Activated T-helper 1 cell treated with anti-CD3 and anti-CD28 coated beads, Interleukin-12 subunit alpha, Interleukin-12 subunit beta, Interleukin-2, Interleukin-4 antibody, amounts not matched to agents 30 ng/mL and 10 ng/mL and 1 ng/mL, durations not matched to agents 14 hours and 24 hours and 36 hours (primary cell): ENCODE data around the gene YTHDF1. TPM values are rescaled to one million over a fixed set of nuclear protein-coding genes. Genes with fewer than 3 reads are reported as not detected.
A peak's percentile ranks its signal among the peaks of the same experiment; 100 is the strongest.

Experiments
- DNase-seq: peaks from one replicate; pipeline ENCODE4 v3.0.0; 2021; ENCODE audit warnings: low spot score
- H3K27ac Mint-ChIP-seq: one replicate; pipeline ENCODE4 v1.8.0; 2021; ENCODE audit warnings: mild to moderate bottlenecking, mixed read lengths
- H3K27me3 Mint-ChIP-seq: one replicate; pipeline ENCODE4 v1.8.0; 2022; ENCODE audit warnings: mild to moderate bottlenecking, moderate library complexity, mixed read lengths; ENCODE audit not compliant: insufficient read depth
- H3K36me3 Mint-ChIP-seq: one replicate; pipeline ENCODE4 v1.8.0; 2021; ENCODE audit warnings: low read depth, mixed read lengths
- H3K4me1 Mint-ChIP-seq: one replicate; pipeline ENCODE4 v1.8.0; 2021; ENCODE audit warnings: low read depth, mixed read lengths
- H3K4me3 Mint-ChIP-seq: one replicate; pipeline ENCODE4 v1.8.0; 2021; ENCODE audit warnings: mild to moderate bottlenecking, moderate library complexity, mixed read lengths
- H3K9me3 Mint-ChIP-seq: one replicate; pipeline ENCODE4 v1.8.0; 2021; ENCODE audit warnings: mixed read lengths
- intact Hi-C: fragments of 100-400 bp; cut with micrococcal nuclease; formaldehyde crosslinking; loops from one replicate; pipeline ENCODE4 v1.15.1; 2024
- total RNA-seq: library from RNA; stranded (reverse); gene quantifications from 2 replicates; pipeline ENCODE4 v1.2.3, GENCODE V29; 2022

The YTHDF1 gene
- total RNA-seq = 48.8 and 49.0 TPM in 2 replicates

GRCh38 chr20:63216041-63216848 lies at the start of gene YTHDF1:
Gene YTHDF1 (minus strand): TSS chr20:63216131. CDS start chr20:63215892, 239 bp downstream.
- peaks cover 30% of the 10 kb centered on the region for H3K36me3 Mint-ChIP-seq
- peak within 1 kb of the TSS; percentile 89 for H3K27ac Mint-ChIP-seq
- DNase-seq = peak; percentile 97
- peaks cover 47% of the 10 kb centered on the region for H3K4me1 Mint-ChIP-seq
- no peaks in the 10 kb centered on the region for H3K27me3 Mint-ChIP-seq
- intact Hi-C loops = loop anchor here (1.0 to 10.0 kb wide), 6 partner anchors 56 to 861 kb away; partner anchors contain the start of genes ARFGAP1, COL20A1, GID8 and GMEB2
- peak within 1 kb of the TSS; percentile 98 for H3K4me3 Mint-ChIP-seq
- H3K9me3 Mint-ChIP-seq = no peaks in the 10 kb centered on the region

- no peaks in the 10 kb centered on the region for H3K36me3 Mint-ChIP-seq
These were observed 48.6 kb upstream of the YTHDF1 start for GRCh38 chr20:63264519-63264918.

GRCh38 chr20:63264000-63264399 lies 48.1 kb upstream of the YTHDF1 start:
- Mint-ChIP-seq H3K4me3 (no peak overlapping the region), H3K9me3 (no peaks in the 10 kb centered on the region), H3K36me3 (no peaks in the 10 kb centered on the region), H3K27me3 (peaks cover 6% of the 10 kb centered on the region), H3K27ac (no peak overlapping the region), H3K4me1 (no peaks in the 10 kb centered on the region)
- intact Hi-C loops = no loop called here
- DNase-seq = no peak

More at GRCh38 chr20:63264519-63264918, 48.6 kb upstream of the YTHDF1 start:
- no peaks in the 10 kb centered on the region for H3K4me1 Mint-ChIP-seq
- H3K9me3 Mint-ChIP-seq = no peaks in the 10 kb centered on the region
- intact Hi-C loops = no loop called here
- peaks cover 4% of the 10 kb centered on the region for H3K27me3 Mint-ChIP-seq
- no peak for DNase-seq
- H3K4me3 Mint-ChIP-seq = no peak overlapping the region
- no peak overlapping the region for H3K27ac Mint-ChIP-seq

GRCh38 chr20:63262836-63263235 lies 46.9 kb upstream of the YTHDF1 start:
- H3K4me3 Mint-ChIP-seq = no peak overlapping the region
- no peaks in the 10 kb centered on the region for H3K4me1 Mint-ChIP-seq
- intact Hi-C loops = no loop called here
- peaks cover 8% of the 10 kb centered on the region for H3K27me3 Mint-ChIP-seq
- H3K27ac Mint-ChIP-seq = no peak overlapping the region
- H3K9me3 Mint-ChIP-seq = no peaks in the 10 kb centered on the region
- no peak for DNase-seq
- no peaks in the 10 kb centered on the region for H3K36me3 Mint-ChIP-seq

- DNase-seq = no peak
- H3K4me3 Mint-ChIP-seq = no peak overlapping the region
- intact Hi-C loops = no loop called here
- no peak overlapping the region for H3K27ac Mint-ChIP-seq
- no peaks in the 10 kb centered on the region for H3K4me1 Mint-ChIP-seq
- H3K27me3 Mint-ChIP-seq = peaks cover 10% of the 10 kb centered on the region
- H3K9me3 Mint-ChIP-seq = no peaks in the 10 kb centered on the region
- H3K36me3 Mint-ChIP-seq = no peaks in the 10 kb centered on the region
These were observed 46.0 kb upstream of the YTHDF1 start for GRCh38 chr20:63261795-63262528.

GRCh38 chr20:63261060-63261794 lies 45.3 kb upstream of the YTHDF1 start:
- H3K27ac Mint-ChIP-seq = no peak overlapping the region
- peaks cover 10% of the 10 kb centered on the region for H3K27me3 Mint-ChIP-seq
- no peak for DNase-seq
- intact Hi-C loops = no loop called here
- H3K4me3 Mint-ChIP-seq = no peak overlapping the region
- no peaks in the 10 kb centered on the region for H3K36me3 Mint-ChIP-seq
- H3K9me3 Mint-ChIP-seq = no peaks in the 10 kb centered on the region
- H3K4me1 Mint-ChIP-seq = no peaks in the 10 kb centered on the region

- intact Hi-C loops = no loop called here
- Mint-ChIP-seq H3K4me1 (no peaks in the 10 kb centered on the region), H3K4me3 (no peak overlapping the region), H3K36me3 (no peaks in the 10 kb centered on the region), H3K9me3 (no peaks in the 10 kb centered on the region), H3K27ac (no peak overlapping the region), H3K27me3 (peaks cover 17% of the 10 kb centered on the region)
- no peak for DNase-seq
These were observed 44.6 kb upstream of the YTHDF1 start for GRCh38 chr20:63260521-63260920.

- Mint-ChIP-seq H3K27ac (no peak overlapping the region), H3K4me1 (no peaks in the 10 kb centered on the region), H3K9me3 (no peaks in the 10 kb centered on the region), H3K4me3 (no peak overlapping the region), H3K36me3 (no peaks in the 10 kb centered on the region), H3K27me3 (peaks cover 23% of the 10 kb centered on the region)
- no peak for DNase-seq
- intact Hi-C loops = no loop called here
These were observed 44.0 kb upstream of the YTHDF1 start for GRCh38 chr20:63259734-63260460.

- intact Hi-C loops = no loop called here
- Mint-ChIP-seq H3K27ac (no peak overlapping the region), H3K9me3 (no peaks in the 10 kb centered on the region), H3K4me1 (no peaks in the 10 kb centered on the region), H3K36me3 (no peaks in the 10 kb centered on the region), H3K27me3 (peaks cover 26% of the 10 kb centered on the region), H3K4me3 (no peak overlapping the region)
- no peak for DNase-seq
These were observed 42.9 kb upstream of the YTHDF1 start for GRCh38 chr20:63258781-63259180.

GRCh38 chr20:63257629-63258028 lies 41.7 kb upstream of the YTHDF1 start:
- Mint-ChIP-seq H3K36me3 (no peaks in the 10 kb centered on the region), H3K27me3 (peaks cover 33% of the 10 kb centered on the region), H3K9me3 (no peaks in the 10 kb centered on the region), H3K4me1 (no peaks in the 10 kb centered on the region), H3K27ac (no peak overlapping the region), H3K4me3 (no peak overlapping the region)
- DNase-seq = no peak
- intact Hi-C loops = no loop called here

- Mint-ChIP-seq H3K4me1 (no peaks in the 10 kb centered on the region), H3K9me3 (no peaks in the 10 kb centered on the region), H3K27me3 (peaks cover 34% of the 10 kb centered on the region), H3K27ac (no peak overlapping the region), H3K36me3 (no peaks in the 10 kb centered on the region), H3K4me3 (no peak overlapping the region)
- DNase-seq = no peak
- intact Hi-C loops = no loop called here
These were observed 41.0 kb upstream of the YTHDF1 start for GRCh38 chr20:63256954-63257353.

- Mint-ChIP-seq H3K27me3 (peaks cover 33% of the 10 kb centered on the region), H3K9me3 (no peaks in the 10 kb centered on the region), H3K4me3 (no peak overlapping the region), H3K4me1 (no peaks in the 10 kb centered on the region), H3K36me3 (no peaks in the 10 kb centered on the region), H3K27ac (no peak overlapping the region)
- intact Hi-C loops = no loop called here
- no peak for DNase-seq
These were observed 40.2 kb upstream of the YTHDF1 start for GRCh38 chr20:63255931-63256704.
